GM12801 (cell line): Measurements from ENCODE around the gene P3H1.

ENCODE experiments used
- TF ChIP-seq, protein P1 (sequence below): IDR thresholded peaks from one replicate; pipeline ENCODE4 v1.5.1; 2011; ENCODE audit warnings: control low read depth; ENCODE audit not compliant: insufficient read length; ENCODE audit errors: extremely low read depth

Gene P3H1

GRCh38 chr1:42780176-42780575 lies 13.3 kb upstream of the P3H1 start:
- TF ChIP-seq, protein P1, sequence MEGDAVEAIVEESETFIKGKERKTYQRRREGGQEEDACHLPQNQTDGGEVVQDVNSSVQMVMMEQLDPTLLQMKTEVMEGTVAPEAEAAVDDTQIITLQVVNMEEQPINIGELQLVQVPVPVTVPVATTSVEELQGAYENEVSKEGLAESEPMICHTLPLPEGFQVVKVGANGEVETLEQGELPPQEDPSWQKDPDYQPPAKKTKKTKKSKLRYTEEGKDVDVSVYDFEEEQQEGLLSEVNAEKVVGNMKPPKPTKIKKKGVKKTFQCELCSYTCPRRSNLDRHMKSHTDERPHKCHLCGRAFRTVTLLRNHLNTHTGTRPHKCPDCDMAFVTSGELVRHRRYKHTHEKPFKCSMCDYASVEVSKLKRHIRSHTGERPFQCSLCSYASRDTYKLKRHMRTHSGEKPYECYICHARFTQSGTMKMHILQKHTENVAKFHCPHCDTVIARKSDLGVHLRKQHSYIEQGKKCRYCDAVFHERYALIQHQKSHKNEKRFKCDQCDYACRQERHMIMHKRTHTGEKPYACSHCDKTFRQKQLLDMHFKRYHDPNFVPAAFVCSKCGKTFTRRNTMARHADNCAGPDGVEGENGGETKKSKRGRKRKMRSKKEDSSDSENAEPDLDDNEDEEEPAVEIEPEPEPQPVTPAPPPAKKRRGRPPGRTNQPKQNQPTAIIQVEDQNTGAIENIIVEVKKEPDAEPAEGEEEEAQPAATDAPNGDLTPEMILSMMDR = no peak

DNA sequence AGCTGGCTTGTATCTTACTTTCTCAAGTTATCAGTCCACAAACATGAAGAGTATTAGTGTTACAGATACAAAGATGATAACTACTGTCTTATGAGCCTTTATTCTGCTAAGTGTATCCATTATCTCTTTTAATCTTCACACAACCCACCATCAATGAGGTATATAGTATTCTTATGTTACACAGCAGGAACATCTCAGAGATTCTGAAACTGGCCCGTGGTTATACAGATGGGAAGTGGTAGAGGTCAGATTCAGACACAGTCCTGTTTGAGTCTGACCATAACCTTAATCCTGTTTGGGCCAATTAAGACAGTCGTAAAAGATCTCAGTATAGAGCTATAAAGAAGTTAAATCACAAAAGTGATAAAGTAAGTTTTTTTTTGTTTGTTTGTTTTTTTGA lies 12.9 kb upstream of the P3H1 start:
- TF ChIP-seq, protein P1 = no peak

- TF ChIP-seq, protein P1 = no peak
Observed at GRCh38 chr1:42777852-42778251, 11.0 kb upstream of the P3H1 start.

- TF ChIP-seq, protein P1 = no peak
Observed at GRCh38 chr1:42776502-42776901, 9.7 kb upstream of the P3H1 start.

- TF ChIP-seq, protein P1 = no peak
Observed at GRCh38 chr1:42774928-42775526, 8.2 kb upstream of the P3H1 start.

DNA sequence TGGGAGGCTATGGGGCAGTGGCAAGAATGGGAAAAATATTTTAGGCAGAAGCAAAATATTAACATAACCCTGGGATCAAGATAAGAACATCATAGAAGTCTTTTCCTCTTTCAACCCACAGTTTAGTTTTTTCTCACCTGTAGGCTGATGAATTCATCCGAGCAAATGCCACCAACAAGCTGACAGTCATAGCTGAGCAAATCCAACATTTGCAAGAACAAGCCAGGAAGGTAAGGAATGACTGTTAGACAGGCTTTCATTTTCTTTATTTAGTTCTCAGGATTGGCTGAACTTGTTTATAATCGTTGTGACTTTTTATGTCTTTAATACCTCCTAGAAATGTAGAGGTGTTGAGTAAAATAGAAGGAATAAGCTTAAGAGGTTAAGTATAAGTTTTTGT lies 6.6 kb upstream of the P3H1 start:
- TF ChIP-seq, protein P1 = no peak

- TF ChIP-seq, protein P1 = no peak
Observed at GRCh38 chr1:42769811-42770210, 3.0 kb upstream of the P3H1 start.
